Measurements from ENCODE around the gene DCHS2. TPM values are rescaled to one million over a fixed set of nuclear protein-coding genes. Genes with fewer than 3 reads are reported as not detected.
A peak's percentile ranks its signal among the peaks of the same experiment; 100 is the strongest.

DCHS2 gene
- total RNA-seq, 1 experiment from 2014 or later = 0.02 TPM

GRCh38 chr4:154422152-154422551, 69.4 kb downstream of the DCHS2 start:
- POLR2A ChIA-PET (ENCODE audit: unreplicated experiment) = no interaction called here
- no peaks in the 10 kb centered on the region for H3K9me2 ChIP-seq (ENCODE audit: insufficient read depth)
- TF ChIP-seq EZH2 (IDR thresholded peaks at IDR 0.05; ENCODE audit: low read depth) (no peak), CTCF (conservative IDR thresholded peaks at IDR 0.05) (no peak)
- DNase-seq = no peak
- no peaks in the 10 kb centered on the region for H3K79me2 ChIP-seq (ENCODE audit: low read depth)
- no peak overlapping the region for H3K4me3 ChIP-seq
- H4K20me1 ChIP-seq (ENCODE audit: insufficient read depth) = no peaks in the 10 kb centered on the region
- no peak overlapping the region for H3K4me2 ChIP-seq
- intact Hi-C loops (cut with micrococcal nuclease; ENCODE audit: unreplicated experiment) = no loop called here
- H2AFZ ChIP-seq = no peak overlapping the region
- H3K27ac ChIP-seq = no peak overlapping the region
- no peaks in the 10 kb centered on the region for H3K27me3 ChIP-seq (ENCODE audit: insufficient read depth, low read depth)
- no peaks in the 10 kb centered on the region for H3K4me1 ChIP-seq (replicated peaks; ENCODE audit: insufficient read depth)
- H3K9me3 ChIP-seq (ENCODE audit: insufficient read depth, low read depth) = no peaks in the 10 kb centered on the region
- CTCF ChIA-PET = no interaction called here
- no peaks in the 10 kb centered on the region for H3F3A ChIP-seq (ENCODE audit: insufficient read depth, low read depth)
- BruUV-seq (replicated peaks) = no TSS peak
- H3K36me3 ChIP-seq (ENCODE audit: low read depth) = no peaks in the 10 kb centered on the region

GRCh38 chr4:154421618-154422017, 70.0 kb downstream of the DCHS2 start:
- H3K4me3 ChIP-seq = no peak overlapping the region
- no peaks in the 10 kb centered on the region for H3F3A ChIP-seq (ENCODE audit: insufficient read depth, low read depth)

GRCh38 chr4:154417373-154417673, 74.3 kb downstream of the DCHS2 start:
- Histone ChIP-seq H3K9me3 (ENCODE audit: insufficient read depth, low read depth) (no peaks in the 10 kb centered on the region), H3K79me2 (ENCODE audit: low read depth) (no peaks in the 10 kb centered on the region), H2AFZ (peak overlapping the region; percentile 80; the same call in 1 of the 2 replicates), H3K36me3 (ENCODE audit: low read depth) (no peaks in the 10 kb centered on the region), H4K20me1 (ENCODE audit: insufficient read depth) (no peaks in the 10 kb centered on the region), H3K27ac (no peak overlapping the region), H3K4me2 (peak overlapping the region; percentile 79), H3K4me3 (peak overlapping the region; percentile 53; the same call in 1 of the 2 replicates), H3K4me1 (replicated peaks; ENCODE audit: insufficient read depth) (no peaks in the 10 kb centered on the region), H3K27me3 (ENCODE audit: insufficient read depth, low read depth) (no peaks in the 10 kb centered on the region), H3F3A (ENCODE audit: insufficient read depth, low read depth) (no peaks in the 10 kb centered on the region), H3K9me2 (ENCODE audit: insufficient read depth) (no peaks in the 10 kb centered on the region)
- POLR2A ChIA-PET (ENCODE audit: unreplicated experiment) = no interaction called here
- CTCF ChIA-PET = no interaction called here
- no peak for TF ChIP-seq EZH2 (IDR thresholded peaks at IDR 0.05; ENCODE audit: low read depth)
- no peak for TF ChIP-seq CTCF (conservative IDR thresholded peaks at IDR 0.05)
- intact Hi-C loops (cut with micrococcal nuclease; ENCODE audit: unreplicated experiment) = no loop called here
- BruUV-seq (replicated peaks) = no TSS peak
- DNase-seq = no peak

More at GRCh38 chr4:154421618-154422017, 70.0 kb downstream of the DCHS2 start:
- BruUV-seq (replicated peaks) = no TSS peak
- intact Hi-C loops (cut with micrococcal nuclease; ENCODE audit: unreplicated experiment) = loop anchor here (1.0 kb wide), 1 partner anchor 34 kb away; no protein-coding TSS in a partner anchor
- Histone ChIP-seq H4K20me1 (ENCODE audit: insufficient read depth) (no peaks in the 10 kb centered on the region), H3K4me2 (no peak overlapping the region), H3K9me2 (ENCODE audit: insufficient read depth) (no peaks in the 10 kb centered on the region), H3K27ac (no peak overlapping the region), H3K4me1 (replicated peaks; ENCODE audit: insufficient read depth) (no peaks in the 10 kb centered on the region), H3K27me3 (ENCODE audit: insufficient read depth, low read depth) (no peaks in the 10 kb centered on the region), H2AFZ (no peak overlapping the region), H3K79me2 (ENCODE audit: low read depth) (no peaks in the 10 kb centered on the region), H3K9me3 (ENCODE audit: insufficient read depth, low read depth) (no peaks in the 10 kb centered on the region), H3K36me3 (ENCODE audit: low read depth) (no peaks in the 10 kb centered on the region)
- CTCF ChIA-PET = no interaction called here
- TF ChIP-seq EZH2 (IDR thresholded peaks at IDR 0.05; ENCODE audit: low read depth) (no peak), CTCF (conservative IDR thresholded peaks at IDR 0.05) (no peak)
- no peak for DNase-seq
- POLR2A ChIA-PET (ENCODE audit: unreplicated experiment) = no interaction called here
